GM23248 (cell line): Measurements from ENCODE around the gene FADS3.

Source experiments
- EZH2 ChIP-seq: fragments of 200-600 bp; sonication (generic); IDR thresholded peaks from 2 replicates; pipeline ENCODE4 v1.6.1; 2018; ENCODE audit warnings: antibody characterized with exemption, mild to moderate bottlenecking; ENCODE audit not compliant: insufficient read depth, poor library complexity, severe bottlenecking
- EZH2phosphoT487 ChIP-seq: fragments of 200-600 bp; sonication (generic); IDR thresholded peaks from 2 replicates; pipeline ENCODE4 v1.6.1; 2018; ENCODE audit warnings: antibody characterized with exemption, moderate library complexity, mild to moderate bottlenecking, low read depth; ENCODE audit not compliant: insufficient read depth

GRCh38 chr11:61847914-61848581, 43.3 kb downstream of the FADS3 start:
- TF ChIP-seq EZH2phosphoT487 (no peak), EZH2 (no peak)
